Caco-2 (cell line): Measurements from ENCODE around the gene CTAGE9. TPM values are rescaled to one million over a fixed set of nuclear protein-coding genes. Genes with fewer than 3 reads are reported as not detected.
"Not testable (repeated sequence)": the region's sequence is repeated elsewhere in the genome, so short reads cannot be mapped to it uniquely, and the experiment has no call there.

Experiments used
- Bru-seq: library from RNA; stranded (reverse); fragments of 400-500 nt; gene quantifications from one replicate; lab custom pipeline; 2021; lab: Mats Ljungman, UMichigan
- BruChase-seq, 2 experiments: library from RNA; stranded (reverse); fragments of 400-500 nt; gene quantifications; one replicate each; lab custom pipeline; 2021; lab: Mats Ljungman, UMichigan
- BruUV-seq: library from RNA; stranded (reverse); fragments of 400-500 nt; replicated peaks from 2 replicates; lab custom pipeline; 2021; lab: Mats Ljungman, UMichigan
- CTCF ChIA-PET: fragments of 300-600 bp; sonication (Branson Sonifier 250); formaldehyde crosslinking; loops from one replicate; lab custom pipeline; 2022; ENCODE audit warnings: antibody characterized with exemption; lab: Charles Lee
- POLR2A ChIA-PET: fragments of 300-600 bp; sonication (Branson Sonifier 250); formaldehyde crosslinking; loops from one replicate; lab custom pipeline; 2022; ENCODE audit warnings: antibody characterized with exemption; lab: Charles Lee
- DNase-seq, 2 experiments: peaks; one replicate each; pipeline versions ENCODE4 v3.0.0 to v3.0.0-alpha.2; 2020 to 2022
- H3K27me3 ChIP-seq: replicated peaks from 2 replicates; pipeline ENCODE4 v1.6.0; 2011; ENCODE audit warnings: low read length; ENCODE audit not compliant: control insufficient read depth, insufficient read depth
- H3K36me3 ChIP-seq: 2 replicates; pipeline ENCODE4 v1.5.1; 2011; ENCODE audit warnings: low read length; ENCODE audit not compliant: control insufficient read depth, insufficient read depth
- H3K4me1 ChIP-seq: fragments of 250-450 bp; sonication (Bioruptor Pico); 2 replicates; pipeline ENCODE4 v1.5.1; 2020; ENCODE audit warnings: mild to moderate bottlenecking
- H3K4me3 ChIP-seq: 2 replicates; pipeline ENCODE4 v1.5.1; 2011; ENCODE audit warnings: low read depth, mild to moderate bottlenecking, control low read depth, low read length
- H3K9me3 ChIP-seq: fragments of 250-450 bp; sonication (Bioruptor Pico); 2 replicates; pipeline ENCODE4 v1.5.1; 2020; ENCODE audit warnings: mild to moderate bottlenecking, moderate library complexity
- H3K27ac Mint-ChIP-seq: one replicate; pipeline ENCODE4 v1.8.0; 2022; ENCODE audit warnings: mixed read lengths; ENCODE audit not compliant: unreplicated experiment
- H3K27me3 Mint-ChIP-seq: one replicate; pipeline ENCODE4 v1.8.0; 2022; ENCODE audit warnings: mixed read lengths; ENCODE audit not compliant: insufficient read depth, unreplicated experiment
- H3K36me3 Mint-ChIP-seq: one replicate; pipeline ENCODE4 v1.8.0; 2022; ENCODE audit warnings: mild to moderate bottlenecking, mixed read lengths; ENCODE audit not compliant: insufficient read depth, unreplicated experiment
- H3K4me1 Mint-ChIP-seq: one replicate; pipeline ENCODE4 v1.8.0; 2022; ENCODE audit warnings: low read depth, mixed read lengths; ENCODE audit not compliant: unreplicated experiment
- H3K4me3 Mint-ChIP-seq: one replicate; pipeline ENCODE4 v1.8.0; 2022; ENCODE audit warnings: mild to moderate bottlenecking, moderate library complexity, mixed read lengths; ENCODE audit not compliant: unreplicated experiment
- H3K9me3 Mint-ChIP-seq: one replicate; pipeline ENCODE4 v1.8.0; 2022; ENCODE audit warnings: mixed read lengths; ENCODE audit not compliant: unreplicated experiment
- intact Hi-C: fragments of 100-400 bp; cut with micrococcal nuclease; formaldehyde crosslinking; loops from one replicate; pipeline ENCODE4 v1.10.0; 2022; ENCODE audit not compliant: unreplicated experiment
- long read RNA-seq: library from polyadenylated mRNA; stranded (forward); transcript quantifications from one replicate; pipeline ENCODE4 v2.0.0, GENCODE V29; 2022
- total RNA-seq: library from RNA; stranded (reverse); gene quantifications from 2 replicates; pipeline ENCODE4 v1.2.3, GENCODE V29; 2022
- TF ChIP-seq, protein P1 (sequence below), 2 experiments: fragments of 200-600 bp in 1 of 2; IDR thresholded peaks; 1 replicate in 1 of 2; 2 replicates in 1 of 2; pipeline versions ENCODE4 v1.5.1 to v1.8.0; 2011 to 2022; ENCODE audit warnings: antibody characterized with exemption in 1 of 2, control low read depth in 1 of 2, inconsistent platforms in 1 of 2, low read depth in 1 of 2, low read length in 1 of 2, mild to moderate bottlenecking in 1 of 2, moderate library complexity in 1 of 2; ENCODE audit not compliant: insufficient read depth in 1 of 2, severe bottlenecking in 1 of 2, unreplicated experiment in 1 of 2

Gene CTAGE9, protein sequence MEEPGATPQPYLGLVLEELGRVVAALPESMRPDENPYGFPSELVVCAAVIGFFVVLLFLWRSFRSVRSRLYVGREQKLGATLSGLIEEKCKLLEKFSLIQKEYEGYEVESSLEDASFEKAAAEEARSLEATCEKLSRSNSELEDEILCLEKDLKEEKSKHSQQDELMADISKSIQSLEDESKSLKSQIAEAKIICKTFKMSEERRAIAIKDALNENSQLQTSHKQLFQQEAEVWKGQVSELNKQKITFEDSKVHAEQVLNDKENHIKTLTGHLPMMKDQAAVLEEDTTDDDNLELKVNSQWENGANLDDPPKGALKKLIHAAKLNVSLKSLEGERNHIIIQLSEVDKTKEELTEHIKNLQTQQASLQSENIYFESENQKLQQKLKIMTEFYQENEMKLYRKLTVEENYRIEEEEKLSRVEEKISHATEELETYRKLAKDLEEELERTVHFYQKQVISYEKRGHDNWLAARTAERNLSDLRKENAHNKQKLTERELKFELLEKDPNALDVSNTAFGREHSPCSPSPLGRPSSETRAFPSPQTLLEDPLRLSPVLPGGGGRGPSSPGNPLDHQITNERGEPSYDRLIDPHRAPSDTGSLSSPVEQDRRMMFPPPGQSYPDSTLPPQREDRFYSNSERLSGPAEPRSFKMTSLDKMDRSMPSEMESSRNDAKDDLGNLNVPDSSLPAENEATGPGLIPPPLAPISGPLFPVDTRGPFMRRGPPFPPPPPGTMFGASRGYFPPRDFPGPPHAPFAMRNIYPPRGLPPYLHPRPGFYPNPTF
- not detected in 2 replicates for total RNA-seq
- not detected for Bru-seq, nascent RNA
- BruChase-seq, experiment 1, labeled RNA remaining after a 2-hour chase = not detected
- not detected for BruChase-seq, experiment 2, labeled RNA remaining after a 6-hour chase
- long read RNA-seq = 0 reads

DNA sequence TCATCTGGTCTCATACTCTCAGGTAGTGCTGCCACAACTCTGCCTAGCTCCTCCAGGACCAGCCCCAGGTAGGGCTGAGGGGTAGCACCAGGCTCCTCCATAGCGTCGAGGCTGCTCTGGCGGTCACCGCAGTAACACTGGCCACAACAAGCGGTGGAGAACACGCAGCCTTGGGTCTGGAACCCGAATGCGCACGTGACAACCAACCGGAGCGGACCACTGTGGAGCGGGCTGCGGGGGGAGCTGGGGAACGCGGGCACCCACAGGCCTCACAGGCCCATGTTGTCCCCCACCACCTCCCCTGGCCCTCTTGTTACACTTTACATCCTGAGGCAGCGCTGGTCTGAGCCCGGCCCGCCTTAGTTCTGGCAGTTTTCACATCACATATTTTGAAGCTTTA is at the start of gene CTAGE9:
CTAGE9 (minus strand) TSS at position 101 of the 400 bp plus-strand sequence; CDS start at position 101, 0 bp downstream.
- H3K27me3 Mint-ChIP-seq, POLR2A ChIA-PET, BruUV-seq, H3K4me3 Mint-ChIP-seq, H3K36me3 Mint-ChIP-seq, H3K4me1 ChIP-seq, H3K9me3 Mint-ChIP-seq, H3K27me3 ChIP-seq, DNase-seq, H3K27ac Mint-ChIP-seq, CTCF ChIA-PET, H3K36me3 ChIP-seq, H3K4me3 ChIP-seq, H3K4me1 Mint-ChIP-seq, H3K9me3 ChIP-seq, intact Hi-C loops: not testable (repeated sequence)

DNA sequence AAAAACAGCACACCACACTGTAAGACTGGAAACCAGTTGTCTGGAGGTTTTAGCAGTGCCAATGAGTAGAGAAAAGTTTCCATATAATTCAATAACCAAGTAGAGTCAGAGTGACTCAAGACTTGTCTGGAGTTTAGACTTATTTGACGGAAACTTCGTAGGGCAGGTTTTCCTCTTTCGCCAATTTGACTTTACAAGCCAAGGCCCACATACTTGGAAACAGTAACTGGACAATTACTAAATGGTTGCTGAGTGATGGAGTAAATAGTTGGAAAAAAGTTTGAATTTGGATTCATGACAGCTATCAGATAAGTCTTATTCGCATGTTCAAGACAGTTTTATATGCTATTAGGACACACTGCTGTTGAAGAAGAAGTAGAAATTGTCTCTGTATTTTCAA is 48.1 kb upstream of the CTAGE9 start:
- Histone ChIP-seq H3K27me3 (no peaks in the 10 kb centered on the region), H3K4me3 (no peak overlapping the region), H3K4me1 (no peaks in the 10 kb centered on the region), H3K36me3 (no peaks in the 10 kb centered on the region), H3K9me3 (no peaks in the 10 kb centered on the region)
- H3K4me3 Mint-ChIP-seq = no peak overlapping the region
- H3K4me1 Mint-ChIP-seq = no peaks in the 10 kb centered on the region
- no peaks in the 10 kb centered on the region for H3K36me3 Mint-ChIP-seq
- no peaks in the 10 kb centered on the region for H3K9me3 Mint-ChIP-seq
- ChIA-PET CTCF (no interaction called here), POLR2A (no interaction called here)
- no TSS peak for BruUV-seq
- no peak for DNase-seq
- intact Hi-C loops = no loop called here
- H3K27ac Mint-ChIP-seq = no peak overlapping the region
- H3K27me3 Mint-ChIP-seq = peaks cover 7% of the 10 kb centered on the region
- TF ChIP-seq, protein P1, sequence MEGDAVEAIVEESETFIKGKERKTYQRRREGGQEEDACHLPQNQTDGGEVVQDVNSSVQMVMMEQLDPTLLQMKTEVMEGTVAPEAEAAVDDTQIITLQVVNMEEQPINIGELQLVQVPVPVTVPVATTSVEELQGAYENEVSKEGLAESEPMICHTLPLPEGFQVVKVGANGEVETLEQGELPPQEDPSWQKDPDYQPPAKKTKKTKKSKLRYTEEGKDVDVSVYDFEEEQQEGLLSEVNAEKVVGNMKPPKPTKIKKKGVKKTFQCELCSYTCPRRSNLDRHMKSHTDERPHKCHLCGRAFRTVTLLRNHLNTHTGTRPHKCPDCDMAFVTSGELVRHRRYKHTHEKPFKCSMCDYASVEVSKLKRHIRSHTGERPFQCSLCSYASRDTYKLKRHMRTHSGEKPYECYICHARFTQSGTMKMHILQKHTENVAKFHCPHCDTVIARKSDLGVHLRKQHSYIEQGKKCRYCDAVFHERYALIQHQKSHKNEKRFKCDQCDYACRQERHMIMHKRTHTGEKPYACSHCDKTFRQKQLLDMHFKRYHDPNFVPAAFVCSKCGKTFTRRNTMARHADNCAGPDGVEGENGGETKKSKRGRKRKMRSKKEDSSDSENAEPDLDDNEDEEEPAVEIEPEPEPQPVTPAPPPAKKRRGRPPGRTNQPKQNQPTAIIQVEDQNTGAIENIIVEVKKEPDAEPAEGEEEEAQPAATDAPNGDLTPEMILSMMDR (IDR thresholded peaks at IDR 0.05; ENCODE audit: insufficient read depth in 1 of 2, low read depth in 1 of 2, low read length in 1 of 2, severe bottlenecking in 1 of 2, unreplicated experiment in 1 of 2) = no peak

DNA sequence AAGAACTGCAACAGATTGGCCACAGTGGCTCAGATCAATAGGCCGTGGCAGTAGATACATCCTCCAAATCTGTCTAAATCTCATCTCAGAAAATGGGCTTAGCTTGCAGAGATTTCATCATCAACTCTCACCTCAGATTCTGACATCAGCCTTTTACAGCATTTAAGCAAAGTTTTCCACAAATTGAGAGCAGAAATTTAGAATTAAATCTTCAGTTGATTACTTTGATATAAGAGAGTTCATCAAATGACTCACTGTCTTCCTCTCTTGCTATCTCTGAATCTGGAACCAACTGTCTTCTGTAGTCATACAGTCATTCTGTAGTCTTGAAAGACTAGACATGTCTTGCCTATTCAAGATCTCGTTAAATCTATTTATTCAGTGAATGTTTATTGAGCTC is 45.2 kb upstream of the CTAGE9 start:
- Mint-ChIP-seq H3K4me3 (no peak overlapping the region), H3K36me3 (no peaks in the 10 kb centered on the region), H3K4me1 (no peaks in the 10 kb centered on the region), H3K27me3 (peaks cover 7% of the 10 kb centered on the region), H3K9me3 (no peaks in the 10 kb centered on the region), H3K27ac (no peak overlapping the region)
- no peak overlapping the region for H3K4me3 ChIP-seq
- no peak for DNase-seq
- H3K4me1 ChIP-seq = no peaks in the 10 kb centered on the region
- no TSS peak for BruUV-seq
- TF ChIP-seq, protein P1 (IDR thresholded peaks at IDR 0.05; ENCODE audit: insufficient read depth in 1 of 2, low read depth in 1 of 2, low read length in 1 of 2, severe bottlenecking in 1 of 2, unreplicated experiment in 1 of 2) = no peak
- no peaks in the 10 kb centered on the region for H3K36me3 ChIP-seq
- intact Hi-C loops = no loop called here
- CTCF ChIA-PET = no interaction called here
- POLR2A ChIA-PET = no interaction called here
- H3K27me3 ChIP-seq = no peaks in the 10 kb centered on the region
- H3K9me3 ChIP-seq = no peaks in the 10 kb centered on the region
